GM21825 (cell line): ENCODE measurements around the gene WFIKKN2.
"Not testable (repeated sequence)": the region's sequence is repeated elsewhere in the genome, so short reads cannot be mapped to it uniquely, and the experiment has no call there.

Experiments used
- ATAC-seq: cut with Tn5 transposase; IDR thresholded peaks from one replicate; pipeline ENCODE4 v1.9.1; 2021; ENCODE audit warnings: mild to moderate bottlenecking, moderate library complexity; ENCODE audit not compliant: unreplicated experiment

WFIKKN2 gene

GRCh38 chr17:50871364-50871763 is 36.0 kb downstream of the WFIKKN2 start:
- ATAC-seq, result no peak

DNA sequence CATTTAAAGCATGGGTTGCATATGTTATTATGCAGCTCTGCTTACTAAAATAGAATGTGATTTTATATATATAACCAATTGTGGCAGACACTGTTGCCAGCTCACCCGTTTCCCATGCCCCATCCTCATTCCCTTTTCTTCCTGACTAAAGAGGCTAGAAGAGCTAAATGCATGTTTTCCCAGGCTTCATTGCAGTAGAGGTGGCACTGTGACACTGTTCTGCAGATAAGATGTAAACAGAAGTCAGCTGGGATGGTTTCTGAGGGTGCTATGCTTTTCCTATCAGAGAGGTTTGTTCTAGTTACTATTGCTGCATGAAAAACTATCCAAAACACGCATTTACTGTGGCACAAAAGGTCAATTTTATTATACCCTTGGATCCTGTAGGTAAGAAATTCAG is 36.5 kb downstream of the WFIKKN2 start:
- ATAC-seq, result no peak

DNA sequence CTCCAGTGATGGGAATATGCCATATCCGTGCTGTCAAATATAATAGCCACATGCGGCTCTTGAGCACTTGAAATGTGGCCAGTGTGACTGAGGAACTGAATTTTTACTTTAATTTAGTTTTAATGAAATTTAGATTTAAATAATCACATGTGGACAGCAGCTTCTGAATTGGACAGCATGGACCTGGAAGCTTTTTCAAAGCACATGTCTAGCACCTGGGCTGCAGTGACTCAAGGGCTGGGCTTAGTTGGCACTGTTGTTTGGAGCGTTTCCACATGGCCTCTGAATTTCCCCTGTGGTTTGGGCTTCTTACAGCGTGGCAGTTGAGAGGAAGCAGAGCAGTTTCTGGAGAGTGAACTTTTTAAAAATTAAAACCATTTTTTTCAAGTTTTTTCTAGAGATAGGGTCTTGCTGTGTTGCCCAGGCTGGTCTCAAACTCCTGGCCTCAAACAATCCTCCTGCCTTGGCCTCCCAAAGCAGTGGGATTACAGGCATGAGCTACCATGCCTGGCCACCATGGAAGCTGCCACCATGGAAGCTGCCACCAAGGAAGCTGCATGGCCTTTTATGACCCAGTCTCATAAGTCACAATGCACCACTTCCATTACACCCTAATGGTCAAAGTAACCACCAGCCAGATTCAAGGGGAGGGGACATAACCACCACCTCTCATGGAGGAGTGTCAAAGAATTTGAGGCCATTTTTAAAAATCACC is 37.5 kb downstream of the WFIKKN2 start:
- no peak for ATAC-seq

DNA sequence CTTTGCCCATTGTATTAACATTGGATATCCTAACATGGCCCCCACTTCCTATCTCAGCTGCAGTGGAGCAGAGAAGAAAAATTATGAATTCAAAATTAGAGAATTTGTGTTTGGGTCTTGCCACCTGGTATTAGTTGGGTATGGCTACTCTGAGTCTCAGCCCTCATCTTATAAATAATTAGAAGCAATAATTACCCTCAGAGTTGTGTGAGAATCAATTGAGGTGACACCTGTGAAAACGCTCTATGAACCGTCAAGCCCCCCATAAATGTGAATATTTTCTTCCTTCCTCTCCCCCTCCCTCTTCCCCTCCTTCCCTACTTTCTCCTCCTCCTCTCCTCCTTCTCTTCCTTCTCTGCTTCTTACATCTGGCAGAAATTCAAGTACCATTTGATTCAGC is 39.7 kb downstream of the WFIKKN2 start:
- no peak for ATAC-seq

- not testable (repeated sequence) for ATAC-seq
These were observed 41.7 kb downstream of the WFIKKN2 start for GRCh38 chr17:50877042-50877441.

DNA sequence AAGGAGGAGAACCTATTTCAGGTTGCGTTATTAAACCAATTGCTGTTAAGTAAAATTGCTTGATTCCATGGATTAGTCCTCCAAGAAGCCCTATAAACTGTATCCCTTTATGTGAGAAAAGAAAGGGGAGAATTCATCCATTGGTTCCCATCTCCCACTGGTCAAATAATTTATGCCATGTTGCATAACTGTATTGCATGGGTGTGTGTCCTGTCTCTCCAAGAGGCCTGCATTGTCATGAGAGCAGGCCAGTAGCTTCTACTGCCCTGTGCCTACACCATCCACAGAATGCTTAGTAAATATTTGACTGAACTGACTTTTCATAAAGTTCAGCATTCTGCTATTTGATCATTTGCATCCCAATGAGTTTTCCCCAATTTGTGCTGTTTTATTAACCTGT is 42.5 kb downstream of the WFIKKN2 start:
- no peak for ATAC-seq

DNA sequence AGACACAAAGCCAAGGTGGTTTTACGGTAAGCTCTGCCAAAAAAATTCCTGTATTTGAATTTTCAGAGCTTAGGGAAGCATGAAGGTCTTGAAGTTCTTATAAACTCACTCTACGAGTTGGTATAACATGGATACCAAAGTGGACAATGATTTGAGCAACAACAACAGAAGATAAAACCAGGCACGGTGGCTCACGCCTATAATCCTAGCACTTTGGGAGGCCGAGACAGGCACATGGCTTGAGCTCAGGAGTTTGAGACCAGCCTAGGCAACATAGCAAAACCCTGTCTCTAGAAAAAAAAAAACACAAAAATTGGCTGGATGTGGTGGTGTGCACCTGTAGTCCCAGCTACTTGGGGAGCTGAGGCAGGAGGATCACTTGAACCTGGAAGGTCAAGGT is 43.7 kb downstream of the WFIKKN2 start:
- no peak for ATAC-seq

DNA sequence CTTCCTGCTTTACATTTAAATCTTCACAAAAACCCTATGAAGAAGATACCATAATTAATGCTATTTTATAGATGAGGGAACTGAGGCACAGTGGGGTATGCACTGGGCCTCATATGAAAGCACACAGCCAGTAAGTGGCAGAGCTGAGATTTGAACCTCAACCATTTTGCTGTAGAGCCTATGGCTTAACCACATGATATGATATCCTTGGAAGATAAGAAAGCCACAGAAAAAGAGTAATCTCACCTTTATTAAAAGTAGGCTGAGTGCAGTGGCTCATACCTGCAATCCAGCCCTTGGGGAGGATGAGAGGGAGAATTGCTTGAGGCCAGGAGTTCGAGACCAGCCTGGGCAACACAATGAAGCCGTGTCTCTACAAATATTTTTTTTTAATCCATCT is 45.8 kb downstream of the WFIKKN2 start:
- no peak for ATAC-seq

DNA sequence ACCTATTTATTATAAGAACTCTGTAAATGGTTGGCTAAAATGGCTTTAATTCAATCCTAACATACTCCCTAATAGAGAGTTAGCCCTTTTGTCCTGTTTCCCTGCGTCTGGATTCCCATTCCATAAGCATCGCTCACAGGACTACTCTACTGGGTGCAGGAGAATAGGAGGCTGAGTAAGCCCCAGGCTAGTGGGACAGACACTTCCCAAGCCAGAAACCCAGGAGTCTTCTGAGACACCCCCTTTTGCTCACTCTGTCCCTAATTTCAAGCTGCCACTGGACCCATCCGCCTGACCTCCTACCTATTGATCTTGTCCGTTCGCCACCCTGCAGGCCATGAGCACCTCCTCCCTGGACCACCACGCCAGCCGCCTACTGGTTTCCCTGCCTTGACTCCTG is 47.5 kb downstream of the WFIKKN2 start:
- ATAC-seq, result no peak

DNA sequence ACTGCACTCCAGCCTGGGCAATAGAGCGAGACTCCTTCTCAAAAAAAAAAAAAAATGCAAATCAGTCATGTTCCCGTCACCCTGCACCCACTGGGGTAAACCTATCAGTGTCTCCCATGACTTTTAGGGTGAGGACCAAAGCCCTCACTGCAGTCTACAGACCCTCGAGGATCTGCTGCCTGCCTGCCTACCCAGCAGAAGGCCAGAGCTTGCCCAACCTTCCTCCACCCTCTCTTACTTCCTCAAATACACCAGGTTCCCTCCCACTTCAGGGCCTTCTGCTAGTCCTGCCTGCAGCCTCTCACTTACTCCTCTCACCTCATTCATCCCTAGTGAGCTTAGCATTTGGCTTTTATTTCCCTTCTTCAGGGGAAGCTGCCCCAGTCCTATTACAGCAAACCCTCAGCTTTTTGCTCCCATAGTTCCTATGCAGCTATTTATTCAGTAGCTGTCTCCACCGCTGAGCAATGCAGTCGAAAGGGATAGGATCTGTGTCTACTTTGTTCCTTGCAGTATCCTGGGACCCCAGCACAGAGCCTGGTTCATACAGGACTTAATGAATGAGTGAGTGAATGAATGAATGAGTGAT is 48.6 kb downstream of the WFIKKN2 start:
- no peak for ATAC-seq

GRCh38 chr17:50884439-50885311 is 49.3 kb downstream of the WFIKKN2 start:
- no peak for ATAC-seq

DNA sequence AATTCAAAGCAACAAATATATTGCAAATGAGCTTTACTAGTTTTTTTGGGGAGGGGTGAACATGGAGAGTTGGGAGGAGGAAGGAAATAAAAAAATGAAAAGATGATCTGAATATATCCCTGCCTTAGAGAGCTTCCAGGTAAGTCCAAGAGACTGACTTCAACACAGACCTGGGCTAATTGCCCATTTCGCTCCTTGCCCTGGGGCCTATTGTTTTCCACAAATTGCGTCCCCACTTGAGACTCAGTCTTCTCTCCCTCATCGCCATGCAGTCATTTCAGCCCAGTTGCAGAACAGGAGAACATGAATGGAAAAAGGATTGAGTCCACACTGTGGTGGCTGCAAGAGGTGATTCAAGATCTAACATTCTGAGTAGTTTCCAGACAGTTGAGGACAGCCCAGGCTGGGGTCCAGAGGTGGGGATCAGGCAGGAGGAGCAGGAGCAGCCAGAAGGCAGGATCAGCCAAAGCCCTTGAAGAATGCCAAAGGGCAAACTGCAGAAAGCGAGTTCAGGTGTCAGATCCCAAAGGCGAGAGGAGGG is 52.4 kb downstream of the WFIKKN2 start:
- no peak for ATAC-seq

GRCh38 chr17:50889528-50890118 is 54.2 kb downstream of the WFIKKN2 start:
- ATAC-seq, result no peak

- ATAC-seq, result no peak
These were observed 55.5 kb downstream of the WFIKKN2 start for GRCh38 chr17:50890675-50891516.

GRCh38 chr17:50891577-50891989 is 56.2 kb downstream of the WFIKKN2 start:
- no peak for ATAC-seq
